Liver (tissue), 9 donors: ENCODE data around the gene TMC2. TPM values are rescaled to one million over a fixed set of nuclear protein-coding genes. Genes with fewer than 3 reads are reported as not detected.

Experiments
- DNase-seq: peaks from one replicate; pipeline ENCODE4 v3.0.0-alpha.2; 2017; ENCODE audit warnings: low spot score
- H3K27ac ChIP-seq, 2 donors: one replicate each; pipeline ENCODE4 v1.7.0; 2013; ENCODE audit warnings: inconsistent platforms in 2 of 2, low read length in 2 of 2, control low read depth in 1 of 2, low read depth in 1 of 2, mild to moderate bottlenecking in 1 of 2
- H3K27me3 ChIP-seq, 4 donors: one replicate each; pipeline versions ENCODE4 v1.6.1 to v1.7.0; 2013; ENCODE audit warnings: low read length in 3 of 4, inconsistent platforms in 1 of 4, mild to moderate bottlenecking in 1 of 4, moderate library complexity in 1 of 4; ENCODE audit not compliant: control insufficient read depth in 4 of 4, insufficient read depth in 4 of 4
- H3K36me3 ChIP-seq, 4 donors: one replicate each; pipeline versions ENCODE4 v1.6.1 to v1.7.0; 2013; ENCODE audit warnings: low read length in 3 of 4, mild to moderate bottlenecking in 3 of 4, low read depth in 1 of 4, moderate library complexity in 1 of 4; ENCODE audit not compliant: control insufficient read depth in 4 of 4, insufficient read depth in 3 of 4
- H3K4me1 ChIP-seq, 4 donors: one replicate each; pipeline versions ENCODE4 v1.6.1 to v1.7.0; 2013; ENCODE audit warnings: low read length in 3 of 4, mild to moderate bottlenecking in 3 of 4, moderate library complexity in 1 of 4; ENCODE audit not compliant: control insufficient read depth in 4 of 4, insufficient read depth in 4 of 4
- H3K4me3 ChIP-seq, 3 donors: one replicate each; pipeline versions ENCODE4 v1.6.1 to v1.7.0; 2013; ENCODE audit warnings: low read length in 3 of 3, control low read depth in 1 of 3, low read depth in 1 of 3, mild to moderate bottlenecking in 1 of 3
- H3K9ac ChIP-seq, 2 donors: one replicate each; pipeline ENCODE4 v1.7.0; 2013; ENCODE audit warnings: low read length in 2 of 2, mild to moderate bottlenecking in 2 of 2, moderate library complexity in 2 of 2, control low read depth in 1 of 2, low read depth in 1 of 2
- H3K9me3 ChIP-seq, 4 donors: one replicate each; pipeline versions ENCODE4 v1.6.1 to v1.7.0; 2013; ENCODE audit warnings: low read length in 3 of 4; ENCODE audit not compliant: control insufficient read depth in 4 of 4
- ATF3 ChIP-seq: IDR thresholded peaks from 2 replicates; pipeline ENCODE4 v1.6.1; 2016; ENCODE audit warnings: antibody characterized with exemption
- CTCF ChIP-seq: fragments of 150-350 bp; IDR thresholded peaks from 2 replicates; pipeline ENCODE4 v1.5.1; 2017; ENCODE audit warnings: improper control_type of control experiment, low read depth, low read length; ENCODE audit not compliant: missing input control
- EGR1 ChIP-seq, 2 donors: IDR thresholded peaks; 2 replicates each; pipeline ENCODE4 v1.6.1; 2016 to 2018; ENCODE audit warnings: antibody characterized with exemption in 2 of 2, low read depth in 2 of 2
- FOXA1 ChIP-seq: IDR thresholded peaks from 2 replicates; pipeline ENCODE4 v1.6.1; 2016; ENCODE audit warnings: antibody characterized with exemption
- GABPA ChIP-seq, 2 donors: IDR thresholded peaks in 1 of 2; conservative IDR thresholded peaks in 1 of 2; 2 replicates each; pipeline ENCODE4 v1.6.1; 2016; ENCODE audit warnings: antibody characterized with exemption in 2 of 2, mild to moderate bottlenecking in 1 of 2, moderate library complexity in 1 of 2
- HNF4A ChIP-seq, 2 donors: conservative IDR thresholded peaks; 2 replicates each; pipeline ENCODE4 v1.6.1; 2016; ENCODE audit warnings: antibody characterized with exemption in 2 of 2, mild to moderate bottlenecking in 2 of 2
- HNF4G ChIP-seq: IDR thresholded peaks from 2 replicates; pipeline ENCODE4 v1.6.1; 2016; ENCODE audit warnings: antibody characterized with exemption
- MAX ChIP-seq: IDR thresholded peaks from 2 replicates; pipeline ENCODE4 v1.6.1; 2016; ENCODE audit warnings: antibody characterized with exemption
- REST ChIP-seq: IDR thresholded peaks from 2 replicates; pipeline ENCODE4 v1.6.1; 2016; ENCODE audit warnings: antibody characterized with exemption, mild to moderate bottlenecking
- RXRA ChIP-seq, 2 donors: IDR thresholded peaks; 2 replicates each; pipeline ENCODE4 v1.6.1; 2017 to 2018; ENCODE audit warnings: antibody characterized with exemption in 2 of 2, mild to moderate bottlenecking in 1 of 2
- SP1 ChIP-seq: IDR thresholded peaks from 2 replicates; pipeline ENCODE4 v1.6.1; 2018; ENCODE audit warnings: antibody characterized with exemption, mild to moderate bottlenecking
- TAF1 ChIP-seq: conservative IDR thresholded peaks from 2 replicates; pipeline ENCODE4 v1.6.1; 2016; ENCODE audit warnings: antibody characterized with exemption, mild to moderate bottlenecking
- ZBTB33 ChIP-seq: IDR thresholded peaks from 2 replicates; pipeline ENCODE4 v1.6.1; 2016; ENCODE audit warnings: antibody characterized with exemption
- WGBS: extraction: QIAGEN DNeasy Blood & Tissue Kit; methylation state at CpG from one replicate; pipeline ENCODE4 v1.1.7; 2013; 5-methylcytosine and 5-hydroxymethylcytosine counted together
- polyA plus RNA-seq, 2 donors: library from polyadenylated mRNA; stranded (reverse) in 1 of 2; unstranded in 1 of 2; fragments of 200-250 nt in 1 of 2; fragments of >200 nt in 1 of 2; fragmentation: Nextera tagmentation in 1 of 2; extraction: Ambion mirVana in 1 of 2; gene quantifications; one replicate each; pipeline versions ENCODE4 v1.2.1 to v1.2.3, GENCODE V29; 2013 to 2015
- total RNA-seq, 2 donors: library from RNA; depleted of rRNA; stranded (reverse); fragments of >200 nt; gene quantifications; one replicate each; pipeline ENCODE4 v1.2.3, GENCODE V29; 2014
- donor health status: healthy.
- donor health status: healthy.
- donor health status: healthy.
- donor health status: healthy.
- donor health status: healthy.

The TMC2 gene
- total and polyA plus RNA-seq, 4 donors = not detected

- no peak overlapping the region for H3K27ac ChIP-seq
- H3K36me3 ChIP-seq = no peaks in the 10 kb centered on the region
- WGBS = 76% methylated on average over 6 of the region's 6 CpGs
Measured at GRCh38 chr20:2618815-2619214, 82.4 kb downstream of the TMC2 start.

GRCh38 chr20:2619337-2619736, 83.0 kb downstream of the TMC2 start:
- WGBS = 89% methylated on average over 2 of the region's 2 CpGs
- H3K4me3 ChIP-seq = no peak overlapping the region
- no peak overlapping the region for H3K27ac ChIP-seq
- TF ChIP-seq HNF4A (conservative IDR thresholded peaks at IDR 0.05) (no peak), RXRA (IDR thresholded peaks at IDR 0.05) (no peak), TAF1 (no peak), HNF4G (no peak), REST (no peak), CTCF (no peak), GABPA (IDR thresholded peaks at IDR 0.05 in 1 of 2, conservative IDR thresholded peaks at IDR 0.05 in 1 of 2) (no peak), EGR1 (IDR thresholded peaks at IDR 0.05; ENCODE audit: low read depth in 2 of 2) (no peak), FOXA1 (no peak), ATF3 (no peak), SP1 (no peak), MAX (no peak), ZBTB33 (no peak)
- no peaks in the 10 kb centered on the region for H3K9me3 ChIP-seq
- H3K36me3 ChIP-seq = no peaks in the 10 kb centered on the region
- no peaks in the 10 kb centered on the region for H3K4me1 ChIP-seq
- no peak overlapping the region for H3K9ac ChIP-seq
- no peaks in the 10 kb centered on the region for H3K27me3 ChIP-seq
- DNase-seq = no peak

More at GRCh38 chr20:2618815-2619214, 82.4 kb downstream of the TMC2 start:
- Histone ChIP-seq H3K9me3 (no peaks in the 10 kb centered on the region), H3K27me3 (no peaks in the 10 kb centered on the region), H3K4me1 (no peaks in the 10 kb centered on the region), H3K4me3 (no peak overlapping the region), H3K9ac (no peak overlapping the region)
- no peak for TF ChIP-seq EGR1 (IDR thresholded peaks at IDR 0.05; ENCODE audit: low read depth in 2 of 2)
- no peak for TF ChIP-seq GABPA (IDR thresholded peaks at IDR 0.05 in 1 of 2, conservative IDR thresholded peaks at IDR 0.05 in 1 of 2)
- DNase-seq = no peak
